Right atrium auricular region (tissue), 2 donors: ENCODE measurements around the gene MXD1. TPM values are rescaled to one million over a fixed set of nuclear protein-coding genes. Genes with fewer than 3 reads are reported as not detected.

ENCODE experiments used
- DNase-seq: peaks from one replicate; pipeline ENCODE4 v3.0.0-alpha.2; 2019; ENCODE audit warnings: low spot score
- H3K27ac ChIP-seq, 2 donors: fragments of 200-600 bp; sonication (generic); 1 replicate in 1 of 2; 2 replicates in 1 of 2; pipeline ENCODE4 v1.5.1; 2016 to 2019
- H3K27me3 ChIP-seq, 2 donors: fragments of 200-600 bp; sonication (generic); one replicate each; pipeline versions ENCODE4 v1.5.1 to v1.6.0; 2017 to 2019
- H3K36me3 ChIP-seq: fragments of 200-600 bp; sonication (generic); one replicate; pipeline ENCODE4 v1.5.1; 2016
- H3K4me1 ChIP-seq, 2 donors: fragments of 200-600 bp; sonication (generic); one replicate each; pipeline versions ENCODE4 v1.5.1 to v1.6.0; 2017 to 2019
- H3K4me3 ChIP-seq, 2 donors: fragments of 200-600 bp; sonication (generic); 1 replicate in 1 of 2; 2 replicates in 1 of 2; pipeline ENCODE4 v1.5.1; 2017 to 2019; ENCODE audit warnings: mild to moderate bottlenecking in 1 of 2, moderate library complexity in 1 of 2
- H3K9me3 ChIP-seq, 2 donors: fragments of 200-600 bp; sonication (generic); one replicate each; pipeline ENCODE4 v1.5.1; 2019
- total RNA-seq, 2 donors: library from RNA; depleted of rRNA; stranded (reverse); fragments of >200 nt; gene quantifications; one replicate each; pipeline ENCODE4 v1.1.0, GENCODE V29; 2016
- TF ChIP-seq, protein P1 (sequence below), 2 donors: fragments of 200-600 bp; sonication (generic); IDR thresholded peaks; one replicate each; pipeline ENCODE4 v1.5.1; 2019; ENCODE audit warnings: antibody characterized with exemption in 2 of 2

Gene MXD1
- total RNA-seq, 2 donors from 2014 or later, result 4.4 to 4.7 TPM

- no peak overlapping the region for H3K27ac ChIP-seq
- no peaks in the 10 kb centered on the region for H3K9me3 ChIP-seq
Observed at GRCh38 chr2:69977186-69977585, 62.3 kb downstream of the MXD1 start.

GRCh38 chr2:69977906-69978482 is 63.1 kb downstream of the MXD1 start:
- Histone ChIP-seq H3K9me3 (no peaks in the 10 kb centered on the region), H3K27ac (no peak overlapping the region), H3K4me1 (no peaks in the 10 kb centered on the region), H3K36me3 (no peaks in the 10 kb centered on the region), H3K4me3 (no peak overlapping the region), H3K27me3 (no peaks in the 10 kb centered on the region)
- TF ChIP-seq, protein P1, sequence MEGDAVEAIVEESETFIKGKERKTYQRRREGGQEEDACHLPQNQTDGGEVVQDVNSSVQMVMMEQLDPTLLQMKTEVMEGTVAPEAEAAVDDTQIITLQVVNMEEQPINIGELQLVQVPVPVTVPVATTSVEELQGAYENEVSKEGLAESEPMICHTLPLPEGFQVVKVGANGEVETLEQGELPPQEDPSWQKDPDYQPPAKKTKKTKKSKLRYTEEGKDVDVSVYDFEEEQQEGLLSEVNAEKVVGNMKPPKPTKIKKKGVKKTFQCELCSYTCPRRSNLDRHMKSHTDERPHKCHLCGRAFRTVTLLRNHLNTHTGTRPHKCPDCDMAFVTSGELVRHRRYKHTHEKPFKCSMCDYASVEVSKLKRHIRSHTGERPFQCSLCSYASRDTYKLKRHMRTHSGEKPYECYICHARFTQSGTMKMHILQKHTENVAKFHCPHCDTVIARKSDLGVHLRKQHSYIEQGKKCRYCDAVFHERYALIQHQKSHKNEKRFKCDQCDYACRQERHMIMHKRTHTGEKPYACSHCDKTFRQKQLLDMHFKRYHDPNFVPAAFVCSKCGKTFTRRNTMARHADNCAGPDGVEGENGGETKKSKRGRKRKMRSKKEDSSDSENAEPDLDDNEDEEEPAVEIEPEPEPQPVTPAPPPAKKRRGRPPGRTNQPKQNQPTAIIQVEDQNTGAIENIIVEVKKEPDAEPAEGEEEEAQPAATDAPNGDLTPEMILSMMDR (IDR thresholded peaks at IDR 0.05), result no peak
- no peak for DNase-seq

More at GRCh38 chr2:69977186-69977585, 62.3 kb downstream of the MXD1 start:
- H3K27me3 ChIP-seq, result no peaks in the 10 kb centered on the region
- no peak overlapping the region for H3K4me3 ChIP-seq
- no peaks in the 10 kb centered on the region for H3K36me3 ChIP-seq
- DNase-seq, result no peak
- TF ChIP-seq, protein P1 (IDR thresholded peaks at IDR 0.05), result no peak
- no peaks in the 10 kb centered on the region for H3K4me1 ChIP-seq

- H3K27me3 ChIP-seq, result no peaks in the 10 kb centered on the region
- H3K4me3 ChIP-seq, result no peak overlapping the region
- no peaks in the 10 kb centered on the region for H3K9me3 ChIP-seq
- H3K27ac ChIP-seq, result no peak overlapping the region
- TF ChIP-seq, protein P1 (IDR thresholded peaks at IDR 0.05), result no peak
- no peak for DNase-seq
- no peaks in the 10 kb centered on the region for H3K36me3 ChIP-seq
- no peaks in the 10 kb centered on the region for H3K4me1 ChIP-seq
Observed at GRCh38 chr2:69979902-69980807, 65.2 kb downstream of the MXD1 start.

- H3K27ac ChIP-seq, result no peak overlapping the region
- no peaks in the 10 kb centered on the region for H3K27me3 ChIP-seq
- H3K9me3 ChIP-seq, result no peaks in the 10 kb centered on the region
- DNase-seq, result no peak
- H3K4me1 ChIP-seq, result no peaks in the 10 kb centered on the region
- no peak overlapping the region for H3K4me3 ChIP-seq
- no peaks in the 10 kb centered on the region for H3K36me3 ChIP-seq
- TF ChIP-seq, protein P1 (IDR thresholded peaks at IDR 0.05), result no peak
Observed at GRCh38 chr2:69983392-69983966, 68.6 kb downstream of the MXD1 start.

GRCh38 chr2:69985216-69985615 is 70.3 kb downstream of the MXD1 start:
- TF ChIP-seq, protein P1 (IDR thresholded peaks at IDR 0.05), result no peak
- no peak overlapping the region for H3K4me3 ChIP-seq
- no peak for DNase-seq
- no peaks in the 10 kb centered on the region for H3K4me1 ChIP-seq
- no peaks in the 10 kb centered on the region for H3K36me3 ChIP-seq
- H3K27ac ChIP-seq, result no peak overlapping the region
- no peaks in the 10 kb centered on the region for H3K27me3 ChIP-seq
- H3K9me3 ChIP-seq, result no peaks in the 10 kb centered on the region
